Uterus (tissue), 4 donors: ENCODE results near the gene OTUB1. TPM values are rescaled to one million over a fixed set of nuclear protein-coding genes. Genes with fewer than 3 reads are reported as not detected.

ENCODE experiments used
- DNase-seq, 2 donors: peaks; one replicate each; pipeline ENCODE4 v3.0.0-alpha.2; 2019 to 2020
- H3K27ac ChIP-seq, 2 donors: fragments of 200-600 bp; sonication (generic); 1 replicate in 1 of 2; 2 replicates in 1 of 2; pipeline ENCODE4 v1.5.1; 2016 to 2018
- H3K27me3 ChIP-seq, 2 donors: fragments of 200-600 bp; sonication (generic); one replicate each; pipeline ENCODE4 v1.5.1; 2018 to 2019; ENCODE audit warnings: control low read depth in 1 of 2
- H3K36me3 ChIP-seq, 2 donors: fragments of 200-600 bp; sonication (generic); one replicate each; pipeline ENCODE4 v1.5.1; 2019; ENCODE audit warnings: control low read depth in 1 of 2
- H3K4me1 ChIP-seq, 2 donors: fragments of 200-600 bp; sonication (generic); one replicate each; pipeline ENCODE4 v1.5.1; 2018 to 2019; ENCODE audit warnings: control low read depth in 1 of 2
- H3K4me3 ChIP-seq, 2 donors: fragments of 200-600 bp; sonication (generic); 1 replicate in 1 of 2; 2 replicates in 1 of 2; pipeline ENCODE4 v1.5.1; 2018 to 2019; ENCODE audit warnings: mild to moderate bottlenecking in 1 of 2
- H3K9me3 ChIP-seq, 2 donors: fragments of 200-600 bp; sonication (generic); one replicate each; pipeline ENCODE4 v1.5.1; 2019; ENCODE audit warnings: control low read depth in 1 of 2
- CTCF ChIP-seq, 4 experiments: fragments of 200-600 bp in 2 of 4; fragments of 450-650 bp in 2 of 4; sonication (generic) in 2 of 4; IDR thresholded peaks; one replicate each; pipeline ENCODE4 v1.5.1; 2016 to 2019; ENCODE audit warnings: antibody characterized with exemption in 4 of 4, mild to moderate bottlenecking in 2 of 4, moderate library complexity in 1 of 4
- POLR2A ChIP-seq, 2 donors: fragments of 450-650 bp; IDR thresholded peaks; one replicate each; pipeline ENCODE4 v1.6.1; 2016; ENCODE audit warnings: antibody characterized with exemption in 2 of 2, mild to moderate bottlenecking in 1 of 2, moderate library complexity in 1 of 2
- intact Hi-C: fragments of 100-400 bp; cut with DNase I; formaldehyde crosslinking; loops from one replicate; pipeline ENCODE4 v1.15.1; 2023; ENCODE audit warnings: low total_unique reads
- total RNA-seq, 4 donors: library from RNA; depleted of rRNA in 3 of 4; stranded (reverse); fragments of >200 nt in 3 of 4; gene quantifications; one replicate each; pipeline versions ENCODE4 v1.1.0 to v1.2.4, GENCODE V29; 2014 to 2023
- donor health status: DM: yes; HTN: yes; CAD: no.

The OTUB1 gene
- total RNA-seq, 4 donors from 2014 or later, result 29.5 to 54.6 (median 45.8) TPM

- H3K27ac ChIP-seq, result no peak overlapping the region
- no peak for DNase-seq
- no peak overlapping the region for H3K4me3 ChIP-seq
- no peak for TF ChIP-seq CTCF (IDR thresholded peaks at IDR 0.05)
- TF ChIP-seq POLR2A (IDR thresholded peaks at IDR 0.05), result no peak
- no peaks in the 10 kb centered on the region for H3K27me3 ChIP-seq
- H3K36me3 ChIP-seq, result no peaks in the 10 kb centered on the region
- H3K9me3 ChIP-seq, result no peaks in the 10 kb centered on the region
- peaks cover 0 to 5% of the 10 kb centered on the region in 2 donors for H3K4me1 ChIP-seq
- intact Hi-C loops, result loop anchor here (10.0 kb wide), 1 partner anchor 176 kb away; the partner anchor contains the start of gene ZFTA
Measured at GRCh38 chr11:63940786-63941185, 45.5 kb upstream of the OTUB1 start.

GRCh38 chr11:63941901-63942300 is 44.3 kb upstream of the OTUB1 start:
- Histone ChIP-seq H3K9me3 (no peaks in the 10 kb centered on the region), H3K27me3 (no peaks in the 10 kb centered on the region), H3K27ac (no peak overlapping the region), H3K36me3 (no peaks in the 10 kb centered on the region), H3K4me1 (peaks cover 0 to 5% of the 10 kb centered on the region in 2 donors), H3K4me3 (no peak overlapping the region)
- intact Hi-C loops, result loop anchor here (10.0 kb wide), 1 partner anchor 177 kb away; the partner anchor contains the start of gene ZFTA
- TF ChIP-seq CTCF (IDR thresholded peaks at IDR 0.05) (no peak), POLR2A (IDR thresholded peaks at IDR 0.05) (no peak)
- DNase-seq, result no peak

GRCh38 chr11:63942803-63943202 is 43.4 kb upstream of the OTUB1 start:
- intact Hi-C loops, result loop anchor here (10.0 kb wide), 1 partner anchor 178 kb away; the partner anchor contains the start of gene ZFTA
- no peak for DNase-seq
- H3K4me1 ChIP-seq, result peaks cover 0 to 5% of the 10 kb centered on the region in 2 donors
- H3K27ac ChIP-seq, result no peak overlapping the region
- H3K36me3 ChIP-seq, result no peaks in the 10 kb centered on the region
- H3K4me3 ChIP-seq, result no peak overlapping the region
- H3K27me3 ChIP-seq, result no peaks in the 10 kb centered on the region
- no peaks in the 10 kb centered on the region for H3K9me3 ChIP-seq
- no peak for TF ChIP-seq CTCF (IDR thresholded peaks at IDR 0.05)
- TF ChIP-seq POLR2A (IDR thresholded peaks at IDR 0.05), result no peak

- Histone ChIP-seq H3K36me3 (no peaks in the 10 kb centered on the region), H3K4me1 (peaks cover 0 to 5% of the 10 kb centered on the region in 2 donors), H3K27ac (peak overlapping the region; percentile 11 to 48), H3K27me3 (no peaks in the 10 kb centered on the region), H3K9me3 (no peaks in the 10 kb centered on the region), H3K4me3 (no peak overlapping the region)
- intact Hi-C loops, result loop anchor here (10.0 kb wide), 1 partner anchor 180 kb away; the partner anchor contains the start of gene ZFTA
- DNase-seq, result peak in 1 of 2 donors; percentile 26
- TF ChIP-seq POLR2A (IDR thresholded peaks at IDR 0.05) (no peak), CTCF (IDR thresholded peaks at IDR 0.05) (no peak)
Measured at GRCh38 chr11:63944987-63945386, 41.3 kb upstream of the OTUB1 start.

GRCh38 chr11:63945477-63946163 is 40.6 kb upstream of the OTUB1 start:
- Histone ChIP-seq H3K36me3 (no peaks in the 10 kb centered on the region), H3K9me3 (no peaks in the 10 kb centered on the region), H3K27me3 (no peaks in the 10 kb centered on the region), H3K4me1 (peaks cover 0 to 5% of the 10 kb centered on the region in 2 donors), H3K27ac (peak overlapping the region; percentile 11 to 48), H3K4me3 (no peak overlapping the region)
- intact Hi-C loops, result loop anchor here (2.0 to 10.0 kb wide), 2 partner anchors 107 to 181 kb away; partner anchors contain the start of genes MARK2 and ZFTA
- DNase-seq, result peak; percentile 76 to 78
- TF ChIP-seq CTCF (IDR thresholded peaks at IDR 0.05), result peak; percentile 77 to 92 (median 84)
- no peak for TF ChIP-seq POLR2A (IDR thresholded peaks at IDR 0.05)
